ENCODE measurements around the gene TMOD1.

DNA sequence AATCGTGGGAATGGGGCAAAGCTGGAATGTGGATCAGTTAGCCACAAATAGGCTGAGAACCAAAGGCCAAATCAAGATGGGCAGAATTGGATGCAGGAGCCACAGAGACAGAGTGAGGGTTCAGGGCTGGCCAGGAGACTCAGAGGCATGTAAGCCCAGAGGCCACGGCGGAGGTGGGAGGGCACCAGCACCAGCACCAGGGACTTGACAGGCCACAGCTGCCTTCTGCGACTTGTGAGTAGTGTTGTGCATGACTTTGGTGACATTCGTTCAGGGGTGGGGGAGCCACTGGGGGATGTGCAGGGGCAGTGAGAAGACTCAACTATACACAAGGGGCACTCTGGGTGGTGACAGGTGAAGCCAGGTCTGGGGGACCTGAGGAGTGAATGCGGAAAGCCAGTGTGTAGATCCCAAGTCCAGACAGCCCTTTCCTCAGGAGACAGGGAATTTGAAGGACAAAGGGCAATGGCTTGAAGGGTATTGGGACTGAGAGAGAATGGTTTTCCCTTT, 53.2 kb downstream of the TMOD1 start:
- TF ChIP-seq GATA2 (IDR thresholded peaks at IDR 0.05; ENCODE audit: low read depth, low read length) (no peak), GATA3 (IDR thresholded peaks at IDR 0.05; ENCODE audit: low read depth, low read length) (no peak)

Data from SH-SY5Y (cell line).